ENCODE measurements around the gene UTRN.

Gene UTRN

GRCh38 chr6:144284783-144285547 is at the start of gene UTRN:
UTRN (plus strand) TSS chr6:144285335; CDS start chr6:144291829, 6,494 bp downstream.
- DNase-seq (ENCODE audit: low spot score) = no peak

- DNase-seq (ENCODE audit: low spot score) = no peak
Observed at GRCh38 chr6:144244688-144245087, 40.4 kb upstream of the UTRN start.

- DNase-seq (ENCODE audit: low spot score) = no peak
Observed at GRCh38 chr6:144246988-144247387, 38.1 kb upstream of the UTRN start.

- DNase-seq (ENCODE audit: low spot score) = no peak
Observed at GRCh38 chr6:144248003-144248402, 37.1 kb upstream of the UTRN start.

- DNase-seq (ENCODE audit: low spot score) = no peak
Observed at GRCh38 chr6:144248476-144249301, 36.4 kb upstream of the UTRN start.

- no peak for DNase-seq (ENCODE audit: low spot score)
Observed at GRCh38 chr6:144250276-144250675, 34.9 kb upstream of the UTRN start.

GRCh38 chr6:144252259-144252658 is 32.9 kb upstream of the UTRN start:
- DNase-seq (ENCODE audit: low spot score) = no peak

GRCh38 chr6:144259986-144260385 is 25.1 kb upstream of the UTRN start:
- no peak for DNase-seq (ENCODE audit: low spot score)

GRCh38 chr6:144262470-144263369 is 22.4 kb upstream of the UTRN start:
- no peak for DNase-seq (ENCODE audit: low spot score)

GRCh38 chr6:144263786-144264185 is 21.3 kb upstream of the UTRN start:
- no peak for DNase-seq (ENCODE audit: low spot score)

GRCh38 chr6:144264270-144265060 is 20.7 kb upstream of the UTRN start:
- no peak for DNase-seq (ENCODE audit: low spot score)

- no peak for DNase-seq (ENCODE audit: low spot score)
Observed at GRCh38 chr6:144265061-144265357, 20.1 kb upstream of the UTRN start.

GRCh38 chr6:144265390-144265789 is 19.7 kb upstream of the UTRN start:
- no peak for DNase-seq (ENCODE audit: low spot score)

- no peak for DNase-seq (ENCODE audit: low spot score)
Observed at GRCh38 chr6:144266091-144266649, 19.0 kb upstream of the UTRN start.

- no peak for DNase-seq (ENCODE audit: low spot score)
Observed at GRCh38 chr6:144268794-144269349, 16.3 kb upstream of the UTRN start.

GRCh38 chr6:144277174-144277573 is 8.0 kb upstream of the UTRN start:
- no peak for DNase-seq (ENCODE audit: low spot score)

- DNase-seq (ENCODE audit: low spot score) = no peak
Observed at GRCh38 chr6:144277605-144278227, 7.4 kb upstream of the UTRN start.

- no peak for DNase-seq (ENCODE audit: low spot score)
Observed at GRCh38 chr6:144278659-144279314, 6.3 kb upstream of the UTRN start.

- DNase-seq (ENCODE audit: low spot score) = no peak
Observed at GRCh38 chr6:144279484-144280150, 5.5 kb upstream of the UTRN start.

All from cerebellar cortex (tissue), 1 donor.